ENCODE results near the gene CHIC2.

DNA sequence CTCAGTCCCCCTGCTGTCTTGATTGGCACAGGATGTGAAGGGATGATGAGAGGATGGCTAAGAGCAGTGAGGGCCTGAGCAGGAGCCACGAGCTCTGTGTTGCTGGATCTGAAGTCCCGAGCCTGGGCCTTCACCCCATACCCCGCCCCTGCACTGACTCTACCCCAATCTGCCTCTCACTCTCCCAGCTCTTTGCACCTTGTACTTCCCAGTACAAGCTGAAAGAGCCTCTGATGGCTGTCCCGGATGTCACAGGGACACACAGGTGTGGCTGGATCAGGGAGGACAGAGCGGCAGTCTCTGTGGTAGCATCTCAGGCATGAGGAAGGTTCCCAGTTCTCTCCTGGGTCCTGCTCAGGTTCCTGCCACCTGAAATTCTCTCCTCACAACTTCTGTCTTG is 103.6 kb downstream of the CHIC2 start:
- TF ChIP-seq, protein P1, sequence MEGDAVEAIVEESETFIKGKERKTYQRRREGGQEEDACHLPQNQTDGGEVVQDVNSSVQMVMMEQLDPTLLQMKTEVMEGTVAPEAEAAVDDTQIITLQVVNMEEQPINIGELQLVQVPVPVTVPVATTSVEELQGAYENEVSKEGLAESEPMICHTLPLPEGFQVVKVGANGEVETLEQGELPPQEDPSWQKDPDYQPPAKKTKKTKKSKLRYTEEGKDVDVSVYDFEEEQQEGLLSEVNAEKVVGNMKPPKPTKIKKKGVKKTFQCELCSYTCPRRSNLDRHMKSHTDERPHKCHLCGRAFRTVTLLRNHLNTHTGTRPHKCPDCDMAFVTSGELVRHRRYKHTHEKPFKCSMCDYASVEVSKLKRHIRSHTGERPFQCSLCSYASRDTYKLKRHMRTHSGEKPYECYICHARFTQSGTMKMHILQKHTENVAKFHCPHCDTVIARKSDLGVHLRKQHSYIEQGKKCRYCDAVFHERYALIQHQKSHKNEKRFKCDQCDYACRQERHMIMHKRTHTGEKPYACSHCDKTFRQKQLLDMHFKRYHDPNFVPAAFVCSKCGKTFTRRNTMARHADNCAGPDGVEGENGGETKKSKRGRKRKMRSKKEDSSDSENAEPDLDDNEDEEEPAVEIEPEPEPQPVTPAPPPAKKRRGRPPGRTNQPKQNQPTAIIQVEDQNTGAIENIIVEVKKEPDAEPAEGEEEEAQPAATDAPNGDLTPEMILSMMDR (IDR thresholded peaks at IDR 0.05; ENCODE audit: poor library complexity, severe bottlenecking) = no peak
- TF ChIP-seq MXI1 (conservative IDR thresholded peaks at IDR 0.05; ENCODE audit: poor library complexity, severe bottlenecking) (no peak), EZH2 (IDR thresholded peaks at IDR 0.05; ENCODE audit: borderline replicate concordance, insufficient read depth, low read length, poor library complexity, severe bottlenecking) (no peak)
